ENCODE results near the gene CUZD1. TPM values are rescaled to one million over a fixed set of nuclear protein-coding genes. Genes with fewer than 3 reads are reported as not detected.

The CUZD1 gene
- total and polyA plus RNA-seq, 2 of the 13 experiments (the other 11 are each of a cell fraction or from before 2014, with no cell fraction given), result 0.22 to 0.29 TPM

- TF ChIP-seq USF2 (IDR thresholded peaks at IDR 0.05; ENCODE audit: low read depth, low read length) (no peak), USF2 (CRISPR knock-in tag; IDR thresholded peaks at IDR 0.05; ENCODE audit: borderline replicate concordance) (no peak), ZNF646 (CRISPR knock-in tag; IDR thresholded peaks at IDR 0.05) (no peak), ZNF788 (CRISPR knock-in tag; IDR thresholded peaks at IDR 0.05; ENCODE audit: borderline replicate concordance) (peak; percentile 33; the same call in 1 of the 2 replicates), MZF1 (CRISPR knock-in tag; IDR thresholded peaks at IDR 0.05; ENCODE audit: borderline replicate concordance) (0 out of 2 replicates have a peak, but pooled peaks have one; percentile 48), U2AF2 (IDR thresholded peaks at IDR 0.05; ENCODE audit: low read depth, low read length) (no peak), CSRNP2 (CRISPR knock-in tag; conservative IDR thresholded peaks at IDR 0.05; ENCODE audit: low read depth) (peak; percentile 64; the same call in 1 of the 2 replicates), FOXK1 (CRISPR knock-in tag; IDR thresholded peaks at IDR 0.05; ENCODE audit: borderline replicate concordance, low read depth) (no peak), SAFB2 (CRISPR knock-in tag; IDR thresholded peaks at IDR 0.05; ENCODE audit: borderline replicate concordance, low read depth) (no peak), ZBTB37 (CRISPR knock-in tag; IDR thresholded peaks at IDR 0.05) (peak; percentile 69; the same call in 1 of the 2 replicates), ZNF513 (CRISPR knock-in tag; conservative IDR thresholded peaks at IDR 0.05) (no peak)
Observed at GRCh38 chr10:122879339-122880273, 33.9 kb upstream of the CUZD1 start, which contains the start of gene FAM24B (continued).
